Smooth muscle cell (in vitro differentiated cells): Measurements from ENCODE around the gene EPHA4. TPM values are rescaled to one million over a fixed set of nuclear protein-coding genes. Genes with fewer than 3 reads are reported as not detected.

Experiments used
- DNase-seq: peaks from one replicate; lab custom pipeline; 2025; ENCODE audit not compliant: unreplicated experiment; lab: John Stamatoyannopoulos, UW
- H2AFZ ChIP-seq: fragments of 200-600 bp; sonication (generic); 2 replicates; pipeline ENCODE4 v1.6.0; 2016; ENCODE audit warnings: antibody characterized with exemption, low read depth, mild to moderate bottlenecking
- H3F3A ChIP-seq: fragments of 200-600 bp; sonication (generic); 2 replicates; pipeline ENCODE4 v1.6.0; 2017; ENCODE audit warnings: antibody characterized with exemption, low read depth
- H3K27ac ChIP-seq: fragments of 200-600 bp; sonication (generic); 2 replicates; pipeline ENCODE4 v1.5.1; 2016; ENCODE audit warnings: low read depth, mild to moderate bottlenecking
- H3K27me3 ChIP-seq: fragments of 200-600 bp; sonication (generic); 2 replicates; pipeline ENCODE4 v1.6.1; 2016; ENCODE audit warnings: low read depth, mild to moderate bottlenecking
- H3K36me3 ChIP-seq: fragments of 200-600 bp; sonication (generic); 2 replicates; pipeline ENCODE4 v1.5.1; 2016; ENCODE audit warnings: low read depth
- H3K4me1 ChIP-seq: fragments of 200-600 bp; sonication (generic); 2 replicates; pipeline ENCODE4 v1.5.1; 2016; ENCODE audit warnings: low read depth
- H3K4me2 ChIP-seq: fragments of 200-600 bp; sonication (generic); 2 replicates; pipeline ENCODE4 v1.6.0; 2016; ENCODE audit warnings: mild to moderate bottlenecking
- H3K4me3 ChIP-seq: fragments of 200-600 bp; sonication (generic); 2 replicates; pipeline ENCODE4 v1.5.1; 2016; ENCODE audit warnings: mild to moderate bottlenecking
- H3K79me2 ChIP-seq: fragments of 200-600 bp; sonication (generic); 2 replicates; pipeline ENCODE4 v1.6.0; 2016; ENCODE audit warnings: low read depth, mild to moderate bottlenecking
- H3K9ac ChIP-seq: fragments of 200-600 bp; sonication (generic); 2 replicates; pipeline ENCODE4 v1.6.0; 2016; ENCODE audit warnings: low read depth
- H3K9me3 ChIP-seq: fragments of 200-600 bp; sonication (generic); replicated peaks from 2 replicates; pipeline ENCODE4 v1.5.1; 2016; ENCODE audit warnings: low read depth
- H4K20me1 ChIP-seq: fragments of 200-600 bp; sonication (generic); 2 replicates; pipeline ENCODE4 v1.6.0; 2016; ENCODE audit warnings: low read depth
- WGBS: methylation state at CpG from one replicate; pipeline ENCODE4 v1.1.7; 2016; ENCODE audit warnings: low lambda C conversion rate; 5-methylcytosine and 5-hydroxymethylcytosine counted together
- polyA plus RNA-seq: library from polyadenylated mRNA; unstranded; fragments of >200 nt; fragmentation: Nextera tagmentation; extraction: Ambion mirVana; gene quantifications from 2 replicates; pipeline ENCODE4 v1.2.1, GENCODE V29; 2016
- total RNA-seq: library from RNA; depleted of rRNA; stranded (reverse); fragments of >200 nt; gene quantifications from 2 replicates; pipeline ENCODE4 v1.2.3, GENCODE V29; 2014
- TF ChIP-seq, protein P1 (sequence below): fragments of 200-600 bp; sonication (generic); IDR thresholded peaks from 2 replicates; pipeline ENCODE4 v1.5.1; 2017; ENCODE audit warnings: borderline replicate concordance, mild to moderate bottlenecking, antibody characterized with exemption; ENCODE audit not compliant: insufficient read depth, poor library complexity, severe bottlenecking

EPHA4 gene
- total and polyA plus RNA-seq, 2 experiments from 2014 or later, result 2.8 to 48.3 TPM

DNA sequence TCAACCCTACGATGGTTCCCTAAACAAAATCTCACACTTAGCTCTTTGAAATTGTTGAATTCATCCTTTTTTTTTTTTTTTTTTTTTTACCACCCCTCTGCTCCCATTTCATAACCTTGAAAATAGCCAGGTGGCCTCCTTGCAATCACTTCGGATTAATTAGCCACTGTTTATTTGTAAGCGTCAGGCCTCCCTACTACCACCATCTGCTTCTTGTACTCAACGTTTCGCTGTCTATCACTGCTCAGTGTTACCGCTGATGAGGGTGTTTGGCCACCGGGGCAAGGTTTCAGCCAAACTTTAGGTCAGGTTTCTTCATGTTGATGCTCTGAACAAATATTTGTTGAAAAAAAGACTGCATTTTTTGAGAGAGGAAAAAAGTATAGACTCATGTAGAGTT, 183.2 kb downstream of the EPHA4 start:
- Histone ChIP-seq H3K9ac (no peak overlapping the region), H2AFZ (no peak overlapping the region), H3K4me2 (no peak overlapping the region), H3F3A (no peaks in the 10 kb centered on the region), H3K27ac (no peak overlapping the region), H3K9me3 (no peaks in the 10 kb centered on the region), H3K4me1 (peaks cover 27% of the 10 kb centered on the region), H3K4me3 (no peak overlapping the region), H4K20me1 (no peaks in the 10 kb centered on the region), H3K27me3 (peaks cover 7% of the 10 kb centered on the region), H3K36me3 (no peaks in the 10 kb centered on the region), H3K79me2 (no peaks in the 10 kb centered on the region)
- TF ChIP-seq, protein P1, sequence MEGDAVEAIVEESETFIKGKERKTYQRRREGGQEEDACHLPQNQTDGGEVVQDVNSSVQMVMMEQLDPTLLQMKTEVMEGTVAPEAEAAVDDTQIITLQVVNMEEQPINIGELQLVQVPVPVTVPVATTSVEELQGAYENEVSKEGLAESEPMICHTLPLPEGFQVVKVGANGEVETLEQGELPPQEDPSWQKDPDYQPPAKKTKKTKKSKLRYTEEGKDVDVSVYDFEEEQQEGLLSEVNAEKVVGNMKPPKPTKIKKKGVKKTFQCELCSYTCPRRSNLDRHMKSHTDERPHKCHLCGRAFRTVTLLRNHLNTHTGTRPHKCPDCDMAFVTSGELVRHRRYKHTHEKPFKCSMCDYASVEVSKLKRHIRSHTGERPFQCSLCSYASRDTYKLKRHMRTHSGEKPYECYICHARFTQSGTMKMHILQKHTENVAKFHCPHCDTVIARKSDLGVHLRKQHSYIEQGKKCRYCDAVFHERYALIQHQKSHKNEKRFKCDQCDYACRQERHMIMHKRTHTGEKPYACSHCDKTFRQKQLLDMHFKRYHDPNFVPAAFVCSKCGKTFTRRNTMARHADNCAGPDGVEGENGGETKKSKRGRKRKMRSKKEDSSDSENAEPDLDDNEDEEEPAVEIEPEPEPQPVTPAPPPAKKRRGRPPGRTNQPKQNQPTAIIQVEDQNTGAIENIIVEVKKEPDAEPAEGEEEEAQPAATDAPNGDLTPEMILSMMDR, result no peak
- 96% methylated on average over 7 of the region's 7 CpGs for WGBS
- DNase-seq, result no peak

- WGBS, result 91% methylated on average over 1 of the region's 1 CpG
Observed at GRCh38 chr2:221385716-221386115, 186.4 kb downstream of the EPHA4 start.

GRCh38 chr2:221381928-221382488, 190.1 kb downstream of the EPHA4 start:
- Histone ChIP-seq H3K4me1 (no peaks in the 10 kb centered on the region), H3K4me2 (no peak overlapping the region), H3K27me3 (peaks cover 7% of the 10 kb centered on the region), H3K9ac (no peak overlapping the region), H3K9me3 (no peaks in the 10 kb centered on the region), H3K79me2 (no peaks in the 10 kb centered on the region), H3F3A (no peaks in the 10 kb centered on the region), H2AFZ (no peak overlapping the region), H3K4me3 (no peak overlapping the region), H4K20me1 (no peaks in the 10 kb centered on the region), H3K36me3 (no peaks in the 10 kb centered on the region), H3K27ac (no peak overlapping the region)
- 59% methylated on average over 1 of the region's 1 CpG for WGBS
- TF ChIP-seq, protein P1, result no peak
- DNase-seq, result no peak

More at GRCh38 chr2:221385716-221386115, 186.4 kb downstream of the EPHA4 start:
- no peak overlapping the region for H3K27ac ChIP-seq
- H3K9me3 ChIP-seq, result no peaks in the 10 kb centered on the region
- no peak overlapping the region for H3K9ac ChIP-seq
- no peak overlapping the region for H3K4me2 ChIP-seq
- H3K79me2 ChIP-seq, result no peaks in the 10 kb centered on the region
- no peak overlapping the region for H3K4me3 ChIP-seq
- H2AFZ ChIP-seq, result no peak overlapping the region
- no peaks in the 10 kb centered on the region for H4K20me1 ChIP-seq
- no peak for DNase-seq
- H3K36me3 ChIP-seq, result no peaks in the 10 kb centered on the region
- no peaks in the 10 kb centered on the region for H3F3A ChIP-seq
- TF ChIP-seq, protein P1, result no peak
- peaks cover 7% of the 10 kb centered on the region for H3K27me3 ChIP-seq
- H3K4me1 ChIP-seq, result peaks cover 15% of the 10 kb centered on the region

GRCh38 chr2:221380686-221381085, 191.4 kb downstream of the EPHA4 start:
- Histone ChIP-seq H3K9ac (no peak overlapping the region), H3K9me3 (no peaks in the 10 kb centered on the region), H3K36me3 (no peaks in the 10 kb centered on the region), H3K27me3 (peaks cover under 1% of the 10 kb centered on the region), H3K4me3 (no peak overlapping the region), H3K27ac (no peak overlapping the region), H3K4me1 (no peaks in the 10 kb centered on the region), H3K79me2 (no peaks in the 10 kb centered on the region), H3K4me2 (no peak overlapping the region), H4K20me1 (no peaks in the 10 kb centered on the region), H3F3A (no peaks in the 10 kb centered on the region), H2AFZ (no peak overlapping the region)
- TF ChIP-seq, protein P1, result no peak
- no peak for DNase-seq
